ENCODE results near the gene CABYR.

- TF ChIP-seq GATA2 (IDR thresholded peaks at IDR 0.05; ENCODE audit: low read depth, low read length) (no peak), GATA3 (IDR thresholded peaks at IDR 0.05; ENCODE audit: low read depth, low read length) (no peak)
Measured at GRCh38 chr18:24142376-24142775, 3.5 kb downstream of the CABYR start.

Measured in SH-SY5Y (cell line).